ENCODE results near the gene RAET1L. TPM values are rescaled to one million over a fixed set of nuclear protein-coding genes. Genes with fewer than 3 reads are reported as not detected.
"Not testable (repeated sequence)": the region's sequence is repeated elsewhere in the genome, so short reads cannot be mapped to it uniquely, and the experiment has no call there.

Gene RAET1L
- total and polyA plus RNA-seq, 3 donors from 2014 or later, result 0.43 TPM; not detected in 2

GRCh38 chr6:150028799-150029198 is 3.5 kb upstream of the RAET1L start:
- H3K27ac ChIP-seq, result no peak overlapping the region
- no peaks in the 10 kb centered on the region for H3K36me3 ChIP-seq (ENCODE audit: low read depth, missing control alignments)
- TF ChIP-seq CTCF (IDR thresholded peaks at IDR 0.05) (no peak), POLR2A (IDR thresholded peaks at IDR 0.05) (no peak)
- no peak overlapping the region for H3K4me3 ChIP-seq
- DNase-seq, result no peak
- 84 to 89% methylated on average over 8 of the region's 8 CpGs for WGBS, 2 donors
- intact Hi-C loops (cut with DNase I; ENCODE audit: low total_unique reads), result no loop called here
- H3K4me1 ChIP-seq, result peaks cover 9% of the 10 kb centered on the region
- H3K9me3 ChIP-seq, result no peaks in the 10 kb centered on the region
- no peaks in the 10 kb centered on the region for H3K27me3 ChIP-seq

- Histone ChIP-seq H3K4me3 (no peak overlapping the region), H3K27me3 (no peaks in the 10 kb centered on the region), H3K4me1 (peaks cover 9% of the 10 kb centered on the region), H3K27ac (no peak overlapping the region), H3K9me3 (no peaks in the 10 kb centered on the region), H3K36me3 (ENCODE audit: low read depth, missing control alignments) (no peaks in the 10 kb centered on the region)
- 81 to 91% methylated on average over 6 of the region's 6 CpGs for WGBS, 2 donors
- no peak for TF ChIP-seq CTCF (IDR thresholded peaks at IDR 0.05)
- TF ChIP-seq POLR2A (IDR thresholded peaks at IDR 0.05), result no peak
- no peak for DNase-seq
- intact Hi-C loops (cut with DNase I; ENCODE audit: low total_unique reads), result no loop called here
Observed at GRCh38 chr6:150027806-150028565, 2.7 kb upstream of the RAET1L start.

- Histone ChIP-seq H3K36me3 (ENCODE audit: low read depth, missing control alignments) (no peaks in the 10 kb centered on the region), H3K27ac (no peak overlapping the region), H3K27me3 (no peaks in the 10 kb centered on the region), H3K9me3 (no peaks in the 10 kb centered on the region), H3K4me1 (peaks cover 9% of the 10 kb centered on the region), H3K4me3 (no peak overlapping the region)
- 84 to 92% methylated on average over 6 to 9 of the region's 9 CpGs for WGBS, 2 donors
- TF ChIP-seq CTCF (IDR thresholded peaks at IDR 0.05), result no peak
- no peak for TF ChIP-seq POLR2A (IDR thresholded peaks at IDR 0.05)
- DNase-seq, result no peak
- intact Hi-C loops (cut with DNase I; ENCODE audit: low total_unique reads), result no loop called here
Observed at GRCh38 chr6:150026976-150027805, 1.9 kb upstream of the RAET1L start.

GRCh38 chr6:150024646-150025155 is 631 bp downstream of the RAET1L start:
- H3K4me3 ChIP-seq, result no peak overlapping the region
- TF ChIP-seq CTCF (IDR thresholded peaks at IDR 0.05) (no peak), POLR2A (IDR thresholded peaks at IDR 0.05) (no peak)
- DNase-seq, result no peak
- H3K27ac ChIP-seq, result no peak overlapping the region
- no peaks in the 10 kb centered on the region for H3K9me3 ChIP-seq
- no peaks in the 10 kb centered on the region for H3K36me3 ChIP-seq (ENCODE audit: low read depth, missing control alignments)
- H3K27me3 ChIP-seq, result no peaks in the 10 kb centered on the region
- H3K4me1 ChIP-seq, result peaks cover 9% of the 10 kb centered on the region
- 40 to 44% methylated on average over 10 to 11 of the region's 11 CpGs for WGBS, 2 donors
- intact Hi-C loops (cut with DNase I; ENCODE audit: low total_unique reads), result no loop called here

GRCh38 chr6:150024021-150024420 is 1.3 kb downstream of the RAET1L start:
- H3K27me3 ChIP-seq; intact Hi-C loops (cut with DNase I; ENCODE audit: low total_unique reads): not testable (repeated sequence)
- WGBS, 2 donors, result 70 to 90% methylated on average over 1 to 2 of the region's 2 CpGs

GRCh38 chr6:150021870-150022269 is 3.5 kb downstream of the RAET1L start:
- H3K36me3 ChIP-seq (ENCODE audit: low read depth, missing control alignments); H3K9me3 ChIP-seq; H3K4me3 ChIP-seq; DNase-seq; intact Hi-C loops (cut with DNase I; ENCODE audit: low total_unique reads); H3K27me3 ChIP-seq; H3K4me1 ChIP-seq; H3K27ac ChIP-seq: not testable (repeated sequence)
- 94% methylated on average over 2 of the region's 6 CpGs; no CpG with 5 or more reads in 1 of the 2 donors for WGBS, 2 donors

More at GRCh38 chr6:150024021-150024420, 1.3 kb downstream of the RAET1L start:
- H3K4me3 ChIP-seq; H3K27ac ChIP-seq; DNase-seq; H3K9me3 ChIP-seq; H3K36me3 ChIP-seq (ENCODE audit: low read depth, missing control alignments); H3K4me1 ChIP-seq: not testable (repeated sequence)

Data from testis (tissue), 3 donors.